Heart left ventricle (tissue), 16 donors: ENCODE data around the gene CACNA1C. TPM values are rescaled to one million over a fixed set of nuclear protein-coding genes. Genes with fewer than 3 reads are reported as not detected.

Experiments
- ATAC-seq, 4 donors: fragments of 200-7000 bp; cut with Tn5 transposase; one replicate each; pipeline ENCODE4 v1.9.1; 2020 to 2022; ENCODE audit warnings: moderate library complexity in 4 of 4, mild to moderate bottlenecking in 3 of 4, moderate number of reproducible peaks in 1 of 4
- DNase-seq, 5 donors: peaks; one replicate each; pipeline ENCODE4 v3.0.0-alpha.2; 2020
- H3K27ac ChIP-seq, 12 donors: fragments of 200-600 bp; sonication (generic) in 4 of 12; one replicate each; pipeline versions ENCODE4 v1.5.0 to v1.8.0; 2016 to 2022; ENCODE audit warnings: mild to moderate bottlenecking in 2 of 12
- H3K27me3 ChIP-seq, 9 donors: fragments of 200-600 bp; sonication (generic) in 2 of 9; one replicate each; pipeline versions ENCODE4 v1.5.1 to v1.8.0; 2016 to 2022; ENCODE audit warnings: mild to moderate bottlenecking in 3 of 9
- H3K36me3 ChIP-seq, 9 donors: fragments of 200-600 bp; sonication (generic) in 2 of 9; one replicate each; pipeline versions ENCODE4 v1.5.0 to v1.8.0; 2018 to 2022; ENCODE audit warnings: mild to moderate bottlenecking in 2 of 9
- H3K4me1 ChIP-seq, 12 donors: fragments of 200-600 bp; sonication (generic) in 4 of 12; one replicate each; pipeline versions ENCODE4 v1.5.0 to v1.8.0; 2016 to 2022; ENCODE audit warnings: mild to moderate bottlenecking in 3 of 12
- H3K4me3 ChIP-seq, 12 donors: fragments of 200-600 bp; sonication (generic) in 4 of 12; one replicate each; pipeline versions ENCODE4 v1.5.0 to v1.8.0; 2017 to 2022; ENCODE audit warnings: mild to moderate bottlenecking in 9 of 12, moderate library complexity in 4 of 12
- H3K9me3 ChIP-seq, 12 donors: fragments of 200-600 bp; sonication (generic) in 4 of 12; one replicate each; pipeline versions ENCODE4 v1.5.0 to v1.8.0; 2016 to 2022; ENCODE audit warnings: mild to moderate bottlenecking in 1 of 12
- POLR2A ChIP-seq, 2 donors: fragments of 450-650 bp; IDR thresholded peaks; one replicate each; pipeline ENCODE4 v1.6.1; 2017; ENCODE audit warnings: antibody characterized with exemption in 2 of 2, mild to moderate bottlenecking in 2 of 2, moderate library complexity in 2 of 2
- WGBS, 4 donors: extraction: QIAGEN DNeasy Blood & Tissue Kit in 2 of 4; methylation state at CpG; one replicate each; pipeline versions ENCODE4 v1.1.5 to v1.1.7; 2013 to 2018; 5-methylcytosine and 5-hydroxymethylcytosine counted together
- intact Hi-C, 10 donors: fragments of 100-400 bp; cut with DNase I; formaldehyde crosslinking; loops; one replicate each; pipeline versions ENCODE4 v1.11.1 to v1.14.2; 2022
- polyA plus RNA-seq, 2 donors: library from polyadenylated mRNA; stranded (reverse); fragments of 200-250 nt; gene quantifications; one replicate each; pipeline ENCODE4 v1.2.3, GENCODE V29; 2013
- total RNA-seq, 9 donors: library from RNA; depleted of rRNA in 2 of 9; stranded (reverse); fragments of >200 nt in 2 of 9; fragmentation: NEBNext Ultra II Directional in 3 of 9; extraction: Animal tissue kit (Norgen Biotek cat#: 25700) in 3 of 9; gene quantifications; one replicate each; pipeline versions ENCODE4 v1.1.0 to v1.2.4, GENCODE V29; 2016 to 2023
- TF ChIP-seq, protein P1 (sequence below), 12 donors: fragments of 200-600 bp; sonication (generic) in 4 of 12; IDR thresholded peaks; one replicate each; pipeline versions ENCODE4 v1.5.0 to v1.8.0; 2018 to 2022; ENCODE audit warnings: antibody characterized with exemption in 12 of 12, mild to moderate bottlenecking in 5 of 12
- donor health status: ischemic (EF 13 %, LVEDD 7.1; RV severe dilation, severe dysfunction).
- donor health status: healthy with polysubstance abuse.
- donor health status: DM: no; HTN: yes; CAD: no.
- donor health status: DM: no; HTN: no; CAD: no.
- donor health status: ischemic (EF 25% LVEDD 6.9; RV normal size, moderate dysfunction).
- donor health status: ischemic (EF 25% LVEDD 5.7; RV mildly dilated, moderate dysfunction).
- donor health status: healthy.
- donor health status: DM: yes; HTN: yes; CAD: no.
- donor health status: ischemic (EF 35%, LVEDD 5.7; RV mildly dilated, moderate dysfunction).
- donor health status: nonischemic (EF 11% LVEDD 7.7; RV severe dilation, severe dysfunction).
- donor health status: DM: yes; HTN: yes; CAD: no.
- donor health status: PGD.
- donor health status: ischemic (EF 29% LVEDD 5.4; RV normal size, mild dysfunction).
- donor health status: nonischemic (EF 23%, LVEDD 6.1; RV moderate dilation, normal function).

CACNA1C gene
- total and polyA plus RNA-seq, 11 donors, result 41.9 to 196 (median 164) TPM

DNA sequence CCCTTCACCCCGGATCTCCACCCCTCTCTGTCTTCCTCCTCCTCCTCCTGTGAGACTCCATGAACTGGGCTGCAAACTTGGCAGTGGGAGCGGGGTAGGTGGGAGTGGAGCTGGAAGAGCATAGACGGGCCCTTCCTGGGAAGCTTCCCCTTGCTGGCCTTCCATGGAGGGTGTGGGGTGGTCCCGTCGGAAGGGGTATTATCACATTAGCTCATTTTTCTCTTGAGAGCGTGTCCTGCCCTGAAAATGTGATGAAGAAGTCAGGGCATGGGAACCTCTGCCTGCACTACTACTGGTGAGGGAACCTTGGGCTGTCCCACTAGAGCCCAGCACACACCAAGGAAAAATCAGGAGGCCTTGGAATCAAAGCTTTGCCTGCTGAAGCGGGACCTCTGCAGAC, 66.5 kb downstream of the CACNA1C start:
- peak in 2 of 4 donors; percentile 8 to 10 for ATAC-seq
- no peak for DNase-seq
- H3K36me3 ChIP-seq, result peaks cover 0 to 64% (median 15%) of the 10 kb centered on the region in 9 donors
- intact Hi-C loops, result no loop called here
- TF ChIP-seq, protein P1, sequence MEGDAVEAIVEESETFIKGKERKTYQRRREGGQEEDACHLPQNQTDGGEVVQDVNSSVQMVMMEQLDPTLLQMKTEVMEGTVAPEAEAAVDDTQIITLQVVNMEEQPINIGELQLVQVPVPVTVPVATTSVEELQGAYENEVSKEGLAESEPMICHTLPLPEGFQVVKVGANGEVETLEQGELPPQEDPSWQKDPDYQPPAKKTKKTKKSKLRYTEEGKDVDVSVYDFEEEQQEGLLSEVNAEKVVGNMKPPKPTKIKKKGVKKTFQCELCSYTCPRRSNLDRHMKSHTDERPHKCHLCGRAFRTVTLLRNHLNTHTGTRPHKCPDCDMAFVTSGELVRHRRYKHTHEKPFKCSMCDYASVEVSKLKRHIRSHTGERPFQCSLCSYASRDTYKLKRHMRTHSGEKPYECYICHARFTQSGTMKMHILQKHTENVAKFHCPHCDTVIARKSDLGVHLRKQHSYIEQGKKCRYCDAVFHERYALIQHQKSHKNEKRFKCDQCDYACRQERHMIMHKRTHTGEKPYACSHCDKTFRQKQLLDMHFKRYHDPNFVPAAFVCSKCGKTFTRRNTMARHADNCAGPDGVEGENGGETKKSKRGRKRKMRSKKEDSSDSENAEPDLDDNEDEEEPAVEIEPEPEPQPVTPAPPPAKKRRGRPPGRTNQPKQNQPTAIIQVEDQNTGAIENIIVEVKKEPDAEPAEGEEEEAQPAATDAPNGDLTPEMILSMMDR (IDR thresholded peaks at IDR 0.05), result no peak
- TF ChIP-seq POLR2A (IDR thresholded peaks at IDR 0.05), result no peak
- no peaks in the 10 kb centered on the region for H3K27me3 ChIP-seq
- peak overlapping the region in 11 of 12 donors; percentile 22 to 80 (median 55) for H3K27ac ChIP-seq
- no peak overlapping the region for H3K4me3 ChIP-seq
- H3K4me1 ChIP-seq, result peaks cover 0 to 59% (median 25%) of the 10 kb centered on the region in 12 donors
- WGBS, 4 donors, result 76 to 87% (median 82%) methylated on average over 5 to 7 of the region's 7 CpGs
- no peaks in the 10 kb centered on the region for H3K9me3 ChIP-seq

DNA sequence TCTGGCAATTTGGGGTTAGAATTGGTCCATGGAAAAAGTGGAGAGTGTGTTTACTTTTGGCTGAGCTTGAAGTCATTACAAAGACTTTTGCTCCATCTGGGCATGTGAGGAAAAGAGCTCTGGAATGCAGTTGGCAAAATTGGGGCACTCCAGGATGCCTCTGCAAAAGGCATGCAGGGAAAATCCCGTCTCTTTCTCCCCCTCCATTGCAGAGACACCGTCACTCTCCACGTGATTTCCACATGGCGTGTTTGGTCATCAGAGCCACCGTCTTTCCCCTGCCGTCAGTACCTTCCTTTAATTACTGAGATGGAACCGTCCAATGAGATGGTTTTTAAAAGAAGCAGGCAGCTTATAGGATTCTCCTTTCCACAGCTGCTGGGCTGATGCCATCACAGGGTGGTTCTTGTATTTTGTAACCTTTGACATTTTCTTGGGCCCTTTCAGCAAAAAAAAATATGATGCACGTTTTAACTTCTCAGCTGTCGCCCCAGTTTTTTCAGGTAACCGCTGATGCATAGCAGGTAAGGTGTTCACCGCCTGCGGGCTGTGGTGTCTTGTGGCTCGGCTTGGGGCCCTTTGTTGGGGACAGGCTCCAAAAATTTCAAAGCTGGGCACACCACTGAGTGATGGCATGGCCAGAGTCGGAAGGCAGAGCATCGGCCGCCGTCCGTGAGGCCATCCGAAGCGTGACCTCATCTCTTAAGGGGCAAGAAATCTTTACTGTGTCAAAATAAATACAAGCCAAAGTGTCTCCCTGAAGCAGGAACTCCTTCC, 68.4 kb downstream of the CACNA1C start:
- H3K4me1 ChIP-seq, result peaks cover 0 to 67% (median 23%) of the 10 kb centered on the region in 12 donors
- 85 to 87% (median 85%) methylated on average over 20 of the region's 20 CpGs for WGBS, 4 donors
- no peak for ATAC-seq
- no peaks in the 10 kb centered on the region for H3K27me3 ChIP-seq
- intact Hi-C loops, result no loop called here
- TF ChIP-seq POLR2A (IDR thresholded peaks at IDR 0.05), result no peak
- TF ChIP-seq, protein P1 (IDR thresholded peaks at IDR 0.05), result no peak
- DNase-seq, result no peak
- H3K4me3 ChIP-seq, result no peak overlapping the region
- peak overlapping the region in 1 of 12 donors; percentile 55 for H3K27ac ChIP-seq
- H3K36me3 ChIP-seq, result peaks cover 0 to 62% (median 6%) of the 10 kb centered on the region in 9 donors
- no peaks in the 10 kb centered on the region for H3K9me3 ChIP-seq

GRCh38 chr12:2124466-2125023, 71.8 kb downstream of the CACNA1C start:
- Histone ChIP-seq H3K9me3 (no peaks in the 10 kb centered on the region), H3K27ac (peak overlapping the region in 2 of 12 donors; percentile 24 to 41), H3K4me1 (peaks cover 0 to 55% (median 12%) of the 10 kb centered on the region in 12 donors), H3K36me3 (peaks cover 0 to 44% (median 6%) of the 10 kb centered on the region in 9 donors), H3K4me3 (no peak overlapping the region), H3K27me3 (no peaks in the 10 kb centered on the region)
- TF ChIP-seq, protein P1 (IDR thresholded peaks at IDR 0.05), result no peak
- no peak for TF ChIP-seq POLR2A (IDR thresholded peaks at IDR 0.05)
- WGBS, 4 donors, result 83 to 89% (median 86%) methylated on average over 13 of the region's 13 CpGs
- DNase-seq, result no peak
- no peak for ATAC-seq
- intact Hi-C loops, result no loop called here
